Measurements from ENCODE around the gene ABLIM1. TPM values are rescaled to one million over a fixed set of nuclear protein-coding genes. Genes with fewer than 3 reads are reported as not detected.

ABLIM1 gene
- total and polyA plus RNA-seq, 8 donors = 13.3 to 44.5 (median 33.3) TPM

GRCh38 chr10:114552050-114552449, 106.0 kb downstream of the ABLIM1 start:
- Histone ChIP-seq H3K27ac (peak overlapping the region in 2 of 4 donors; percentile 24 to 64), H3K4me1 (peaks cover 0 to 10% (median 10%) of the 10 kb centered on the region in 3 donors), H3K27me3 (no peaks in the 10 kb centered on the region), H3K36me3 (no peaks in the 10 kb centered on the region), H3K4me3 (no peak overlapping the region), H3K9me3 (no peaks in the 10 kb centered on the region)
- 27 to 28% methylated on average over 5 of the region's 5 CpGs for WGBS, 2 donors
- ATAC-seq (no peak), FAIRE-seq (no peak), DNase-seq (no peak)
- intact Hi-C loops (cut with DNase I) = loop anchor here in 2 of 3 donors (10.0 kb wide), 2 partner anchors 143 to 153 kb away; no protein-coding TSS in a partner anchor
- TF ChIP-seq, protein P1, sequence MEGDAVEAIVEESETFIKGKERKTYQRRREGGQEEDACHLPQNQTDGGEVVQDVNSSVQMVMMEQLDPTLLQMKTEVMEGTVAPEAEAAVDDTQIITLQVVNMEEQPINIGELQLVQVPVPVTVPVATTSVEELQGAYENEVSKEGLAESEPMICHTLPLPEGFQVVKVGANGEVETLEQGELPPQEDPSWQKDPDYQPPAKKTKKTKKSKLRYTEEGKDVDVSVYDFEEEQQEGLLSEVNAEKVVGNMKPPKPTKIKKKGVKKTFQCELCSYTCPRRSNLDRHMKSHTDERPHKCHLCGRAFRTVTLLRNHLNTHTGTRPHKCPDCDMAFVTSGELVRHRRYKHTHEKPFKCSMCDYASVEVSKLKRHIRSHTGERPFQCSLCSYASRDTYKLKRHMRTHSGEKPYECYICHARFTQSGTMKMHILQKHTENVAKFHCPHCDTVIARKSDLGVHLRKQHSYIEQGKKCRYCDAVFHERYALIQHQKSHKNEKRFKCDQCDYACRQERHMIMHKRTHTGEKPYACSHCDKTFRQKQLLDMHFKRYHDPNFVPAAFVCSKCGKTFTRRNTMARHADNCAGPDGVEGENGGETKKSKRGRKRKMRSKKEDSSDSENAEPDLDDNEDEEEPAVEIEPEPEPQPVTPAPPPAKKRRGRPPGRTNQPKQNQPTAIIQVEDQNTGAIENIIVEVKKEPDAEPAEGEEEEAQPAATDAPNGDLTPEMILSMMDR (IDR thresholded peaks at IDR 0.05) = no peak

- Histone ChIP-seq H3K36me3 (no peaks in the 10 kb centered on the region), H3K4me3 (peak overlapping the region in 1 of 4 donors; percentile 11), H3K27ac (peak overlapping the region in 2 of 4 donors; percentile 24 to 64), H3K9me3 (no peaks in the 10 kb centered on the region), H3K27me3 (no peaks in the 10 kb centered on the region), H3K4me1 (peaks cover 0 to 10% (median 10%) of the 10 kb centered on the region in 3 donors)
- intact Hi-C loops (cut with DNase I) = loop anchor here in 2 of 3 donors (10.0 kb wide), 2 partner anchors 143 to 153 kb away; no protein-coding TSS in a partner anchor
- ATAC-seq (peak in 2 of 4 donors; percentile 14 to 38), DNase-seq (no peak), FAIRE-seq (no peak)
- WGBS, 2 donors = 25 to 42% methylated on average over 3 of the region's 3 CpGs
- TF ChIP-seq, protein P1 (IDR thresholded peaks at IDR 0.05) = no peak
Measured at GRCh38 chr10:114551636-114551972, 106.5 kb downstream of the ABLIM1 start.

- Histone ChIP-seq H3K27me3 (no peaks in the 10 kb centered on the region), H3K27ac (peak overlapping the region in 2 of 4 donors; percentile 24 to 64), H3K9me3 (no peaks in the 10 kb centered on the region), H3K4me3 (peak overlapping the region in 1 of 4 donors; percentile 11), H3K36me3 (no peaks in the 10 kb centered on the region), H3K4me1 (peaks cover 0 to 10% (median 10%) of the 10 kb centered on the region in 3 donors)
- intact Hi-C loops (cut with DNase I) = loop anchor here in 2 of 3 donors (10.0 kb wide), 2 partner anchors 144 to 154 kb away; no protein-coding TSS in a partner anchor
- TF ChIP-seq, protein P1 (IDR thresholded peaks at IDR 0.05) = peak; percentile 14 to 41 (median 27)
- FAIRE-seq = peak; percentile 81
- WGBS, 2 donors = 20 to 32% methylated on average over 7 of the region's 7 CpGs
- ATAC-seq = peak; percentile 65 to 74 (median 68)
- peak; percentile 50 to 84 (median 70) for DNase-seq
Measured at GRCh38 chr10:114550756-114551635, 107.1 kb downstream of the ABLIM1 start.

DNA sequence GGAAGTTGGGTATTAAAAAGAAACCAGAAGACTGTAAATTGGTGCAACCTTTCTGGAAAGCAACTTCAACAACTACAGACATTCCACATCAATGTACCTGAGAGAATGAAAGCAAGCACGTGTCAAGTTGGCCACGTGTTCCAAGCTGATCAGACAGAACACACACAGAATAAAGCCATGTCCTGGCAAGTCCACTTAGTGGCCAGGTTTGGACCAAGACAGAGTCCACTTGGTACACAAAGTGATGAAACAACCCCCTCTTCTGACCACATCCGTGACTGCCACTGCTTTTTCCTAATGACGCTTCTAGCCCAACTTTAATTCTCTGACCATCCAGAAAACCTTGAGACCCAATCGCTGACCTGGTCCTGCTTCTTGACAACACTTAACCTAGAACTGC, 109.4 kb downstream of the ABLIM1 start:
- DNase-seq (peak in 2 of 6 donors; percentile 31 to 55), FAIRE-seq (no peak), ATAC-seq (peak in 3 of 4 donors; percentile 50 to 73 (median 63))
- no peak overlapping the region for H3K27ac ChIP-seq
- no peaks in the 10 kb centered on the region for H3K27me3 ChIP-seq
- 28 to 30% methylated on average over 5 of the region's 5 CpGs for WGBS, 2 donors
- H3K4me1 ChIP-seq = peaks cover 0 to 10% (median 10%) of the 10 kb centered on the region in 3 donors
- intact Hi-C loops (cut with DNase I) = loop anchor here in 2 of 3 donors (5.0 to 10.0 kb wide), 4 partner anchors 71 to 244 kb away; no protein-coding TSS in a partner anchor
- TF ChIP-seq, protein P1 (IDR thresholded peaks at IDR 0.05) = peak in 2 of 4 donors; percentile 21 to 24
- H3K4me3 ChIP-seq = no peak overlapping the region
- no peaks in the 10 kb centered on the region for H3K36me3 ChIP-seq
- no peaks in the 10 kb centered on the region for H3K9me3 ChIP-seq

Measured in pancreas (tissue), 10 donors.